Stimulated activated CD8-positive, alpha-beta memory T cell treated with anti-CD3 and anti-CD28 coated beads, Interleukin-7, amount 100 ng/mL, for 1 hour (primary cell): ENCODE results near the gene GLI3.

Experiments
- DNase-seq, 2 donors: peaks; one replicate each; pipeline ENCODE4 v3.0.0-alpha.2; 2020; ENCODE audit warnings: low read depth in 2 of 2

Gene GLI3

DNA sequence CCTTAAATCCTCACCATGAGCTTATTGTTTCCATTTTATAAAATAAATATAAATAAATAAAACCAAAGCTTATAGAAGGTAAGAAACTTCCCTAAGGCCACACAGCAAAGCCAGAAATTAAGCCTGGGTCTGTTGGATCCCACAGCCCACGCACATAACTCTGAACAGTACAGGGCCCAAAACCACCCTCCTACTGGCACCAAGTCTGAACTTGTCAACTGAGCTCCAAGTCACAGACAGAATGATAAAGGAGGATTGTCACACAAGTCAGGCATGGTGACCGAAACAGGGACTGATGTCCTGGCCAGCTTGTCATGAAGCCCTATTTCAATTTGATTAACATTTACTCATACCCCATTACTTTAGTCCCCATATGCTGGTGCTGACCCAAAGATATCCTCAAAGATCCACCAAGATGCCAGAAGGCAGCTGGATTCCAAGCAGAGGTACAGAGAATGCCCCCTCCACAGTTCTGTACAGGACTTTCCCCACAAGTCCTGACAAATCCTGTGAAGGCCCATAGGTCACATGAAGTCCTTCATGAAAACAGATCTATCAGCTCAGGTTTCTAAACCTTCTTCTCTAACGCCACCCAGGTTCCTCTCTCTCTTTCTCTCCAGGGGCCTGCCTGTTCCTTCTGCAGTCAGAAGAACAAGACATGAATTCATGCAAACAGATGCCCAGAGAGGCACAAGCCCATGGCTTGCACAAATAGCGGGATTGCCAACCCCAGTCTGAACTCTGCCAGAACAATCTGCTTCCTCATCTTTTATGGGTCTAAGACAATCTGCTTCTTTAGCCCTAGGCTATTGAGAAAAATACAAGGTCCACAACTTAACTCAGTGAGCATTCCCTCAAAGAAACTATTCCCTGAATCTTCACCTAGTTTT lies 60.9 kb downstream of the GLI3 start:
- no peak for DNase-seq

DNA sequence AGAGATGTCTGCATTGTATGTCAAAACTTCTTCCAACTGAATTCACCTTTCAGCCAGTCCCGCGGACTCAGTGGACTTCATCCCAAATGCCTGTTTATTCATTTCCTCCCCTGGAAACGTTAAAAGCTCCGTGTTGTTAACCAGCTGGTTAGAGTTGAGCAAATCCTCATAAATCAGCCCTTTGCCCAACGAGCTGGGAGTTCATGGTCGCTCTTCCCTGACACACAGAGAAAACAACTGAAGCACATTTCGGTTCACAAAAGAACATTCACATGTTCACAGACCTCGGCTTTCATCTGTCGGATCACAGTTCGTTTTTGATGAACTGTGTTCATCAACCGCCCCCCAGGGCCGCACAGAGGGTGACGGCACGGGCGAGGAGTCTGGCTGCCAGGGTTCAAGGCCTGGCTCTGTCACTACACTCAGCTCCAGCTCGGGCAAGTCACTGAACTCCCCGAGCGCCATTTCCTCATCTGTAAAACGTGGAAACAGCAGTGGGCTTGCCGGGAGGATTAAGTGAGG lies 62.6 kb downstream of the GLI3 start:
- DNase-seq, result no peak

DNA sequence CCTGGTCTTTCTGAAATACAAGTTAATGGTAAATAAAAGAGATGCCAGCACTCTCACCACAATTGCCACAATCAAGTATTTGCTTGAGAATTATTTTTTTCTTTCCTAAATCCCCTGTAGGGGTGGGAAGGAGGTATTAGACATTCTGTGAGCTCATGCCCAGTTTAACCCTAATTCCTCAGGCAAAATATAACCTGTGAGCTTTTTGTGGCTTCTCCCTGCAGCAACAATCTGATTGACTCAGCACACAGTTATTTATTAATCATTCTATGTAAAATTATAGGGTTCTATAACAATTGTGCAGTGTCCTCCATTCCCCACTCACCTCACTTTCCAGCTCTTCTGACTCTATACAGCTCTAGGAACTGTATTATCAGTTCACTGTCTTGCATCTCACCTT lies 66.3 kb downstream of the GLI3 start:
- DNase-seq, result no peak

DNA sequence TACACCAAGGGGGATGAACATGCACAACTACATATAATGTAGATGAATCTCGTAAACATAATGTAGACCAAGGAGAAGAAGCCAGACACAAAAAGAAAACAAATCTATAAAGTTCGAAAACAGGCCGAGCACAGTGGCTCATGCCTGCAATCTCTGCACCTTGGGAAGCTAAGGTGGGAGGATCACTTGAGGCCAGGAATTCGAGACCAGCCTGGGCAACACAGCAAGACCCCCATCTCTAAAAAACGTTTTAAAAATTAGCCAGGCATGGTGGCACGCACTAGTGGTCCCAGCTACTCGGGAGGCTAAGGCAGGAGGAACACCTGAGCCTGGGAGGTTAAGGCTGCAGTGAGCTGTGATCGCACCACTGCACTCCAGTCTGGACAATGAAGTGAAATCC lies 68.5 kb downstream of the GLI3 start:
- no peak for DNase-seq

DNA sequence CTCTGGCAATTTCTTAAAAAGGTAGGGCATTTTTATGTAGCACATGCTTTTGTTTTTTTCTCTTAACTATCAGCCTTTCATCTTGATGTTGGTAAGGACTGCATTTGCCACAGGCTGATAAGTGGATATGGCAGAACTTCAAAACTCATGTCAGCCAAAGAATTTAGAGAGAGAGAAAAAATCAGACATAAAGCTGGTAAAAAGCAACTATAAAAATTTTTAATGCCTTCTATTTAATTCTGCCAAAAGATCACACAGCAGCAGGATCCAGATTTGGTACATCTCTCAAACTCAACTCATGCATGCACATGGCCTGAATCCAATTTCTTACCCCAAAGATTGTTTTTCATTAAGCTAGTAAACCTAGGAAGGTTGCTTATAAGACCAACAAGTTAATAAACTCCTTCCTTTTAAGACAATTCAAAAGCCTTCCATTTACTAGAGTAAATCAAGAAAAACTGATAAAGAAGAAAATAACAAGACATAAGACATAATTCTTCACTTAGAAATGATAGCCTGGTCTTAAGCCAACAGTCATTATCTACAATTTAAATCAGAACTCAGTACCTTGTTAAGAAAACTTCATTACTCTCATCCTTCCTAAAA lies 69.3 kb downstream of the GLI3 start:
- no peak for DNase-seq

DNA sequence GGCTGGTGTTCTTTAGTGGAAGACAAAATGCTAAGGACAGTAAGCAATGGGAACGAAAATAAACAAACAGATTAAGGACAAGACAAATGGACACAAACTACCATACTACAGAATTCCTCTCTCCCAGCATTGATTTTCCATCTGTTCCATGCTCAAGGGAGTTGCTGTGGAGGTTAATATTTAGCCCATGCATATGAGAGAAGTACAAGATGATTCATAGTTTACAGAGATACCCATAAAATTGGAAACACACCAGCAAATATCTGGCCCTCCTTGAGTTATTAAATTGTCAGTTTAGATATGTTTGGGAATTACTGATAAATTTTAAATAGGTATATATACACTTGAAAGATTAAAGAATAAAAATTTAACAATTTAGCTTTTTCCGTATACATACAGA lies 69.8 kb downstream of the GLI3 start:
- DNase-seq, result no peak

DNA sequence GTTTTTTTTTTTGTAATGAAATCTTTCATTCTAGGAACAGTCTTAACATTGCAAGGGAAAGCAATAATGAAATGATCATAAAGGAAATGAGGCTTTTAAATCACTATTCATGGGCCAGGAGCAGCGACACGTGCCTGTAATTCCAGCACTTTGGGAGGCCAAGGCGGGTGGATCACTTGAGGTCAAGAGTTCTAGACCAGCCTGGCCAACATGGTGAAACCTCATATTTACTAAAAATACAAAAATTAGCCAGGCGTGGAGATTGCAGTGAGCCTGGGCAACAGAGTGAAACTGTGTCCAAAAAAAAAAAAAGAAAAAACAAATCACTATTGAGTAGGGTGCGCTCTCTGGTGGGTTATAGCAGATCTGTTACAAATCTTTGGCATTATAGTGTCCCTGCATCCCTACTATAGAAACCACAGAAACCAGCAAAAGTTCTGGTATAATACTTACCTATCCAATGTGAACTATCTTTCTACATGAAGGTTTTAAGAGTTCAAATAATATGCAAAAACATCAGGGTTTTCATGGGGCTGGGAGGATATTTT lies 72.1 kb downstream of the GLI3 start:
- DNase-seq, result no peak

DNA sequence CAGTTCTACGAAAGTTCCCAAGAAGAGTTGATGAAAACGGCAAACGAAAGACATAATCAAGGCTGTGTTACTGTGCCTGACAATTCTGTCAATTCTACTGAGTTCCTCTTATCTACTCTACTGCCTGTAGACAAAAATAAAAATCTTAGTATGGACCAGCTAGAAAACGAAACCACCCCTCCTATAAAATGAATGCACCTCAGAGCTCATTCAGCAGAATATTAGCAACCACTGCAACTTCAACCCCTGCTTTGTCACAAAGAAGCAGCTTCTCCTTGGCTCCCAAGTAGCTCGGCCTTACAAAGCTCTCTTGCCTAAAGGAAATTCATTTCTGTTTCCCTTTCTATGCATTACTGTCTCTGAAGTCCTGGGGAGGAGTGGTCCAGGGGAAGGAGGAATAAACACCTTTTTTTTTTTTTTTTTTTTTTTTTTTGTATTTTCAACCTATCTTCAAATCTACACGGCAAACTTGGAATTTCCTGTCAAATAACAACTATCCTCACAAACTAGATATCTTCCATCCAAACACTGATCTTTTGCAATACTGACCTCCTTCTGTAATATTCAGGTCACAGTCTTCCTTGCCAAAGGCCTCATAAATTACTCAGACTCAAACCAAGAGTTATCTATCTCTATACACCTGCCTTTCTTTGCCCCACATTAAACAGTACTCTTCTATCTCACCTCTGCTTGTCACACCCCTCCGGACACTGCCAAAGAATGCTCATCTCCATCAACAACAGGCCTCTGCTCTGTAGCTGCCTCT lies 74.3 kb downstream of the GLI3 start:
- no peak for DNase-seq

DNA sequence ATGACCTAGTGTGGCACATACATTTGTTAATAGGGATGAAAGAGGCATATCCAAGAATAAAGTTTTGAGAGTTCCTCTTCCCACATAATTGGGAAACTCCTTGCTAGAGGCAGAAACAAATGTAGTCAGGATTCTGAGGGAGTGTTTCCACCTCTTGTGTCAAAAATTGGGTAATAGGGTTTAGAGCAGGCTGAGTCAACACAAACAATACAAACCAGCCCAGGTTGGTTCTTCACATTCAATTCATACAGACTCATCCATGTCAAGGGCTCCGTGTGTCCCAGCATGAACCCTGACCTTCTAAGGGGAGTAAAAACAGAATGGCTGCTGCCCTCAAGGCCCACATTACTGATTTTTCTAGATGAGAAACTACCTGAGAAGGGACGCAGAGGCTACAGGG lies 75.3 kb downstream of the GLI3 start:
- no peak for DNase-seq

DNA sequence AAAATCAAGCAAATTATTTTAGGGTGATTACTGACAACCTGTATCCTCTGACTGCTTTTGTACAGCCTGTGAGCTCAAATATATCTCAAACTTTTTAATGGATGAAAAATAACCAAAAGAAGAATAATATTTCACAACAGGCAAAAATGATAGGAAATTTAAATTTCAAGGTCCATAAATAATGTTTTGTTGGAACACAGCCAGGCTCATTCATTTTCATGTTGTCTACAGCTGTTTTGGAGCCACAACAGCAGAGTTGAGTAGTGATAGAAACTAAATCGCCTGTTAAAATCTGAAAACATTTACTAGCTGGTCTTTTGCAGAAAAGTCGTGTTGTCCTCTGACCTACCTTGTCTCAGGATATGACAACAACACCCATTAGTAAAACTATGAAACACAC lies 75.9 kb downstream of the GLI3 start:
- no peak for DNase-seq

DNA sequence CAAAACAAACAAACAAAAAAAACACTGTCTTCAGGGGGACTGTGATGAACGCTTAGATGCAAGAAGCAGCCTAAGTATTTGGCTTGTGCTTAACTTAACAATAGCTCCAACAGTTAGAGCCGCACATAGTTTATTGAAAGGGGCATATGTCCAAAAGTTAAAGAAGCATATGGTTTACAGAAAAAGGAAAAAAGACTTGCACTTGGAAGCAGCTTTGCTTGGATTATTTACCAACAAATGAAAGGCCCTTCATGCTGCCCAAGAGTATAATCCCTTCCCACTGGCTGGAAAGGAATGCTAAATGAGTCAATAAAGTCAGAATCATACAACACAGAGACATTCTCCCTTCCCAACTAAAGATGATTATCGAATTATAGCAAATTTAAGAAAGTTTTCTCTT lies 77.9 kb downstream of the GLI3 start:
- no peak for DNase-seq

DNA sequence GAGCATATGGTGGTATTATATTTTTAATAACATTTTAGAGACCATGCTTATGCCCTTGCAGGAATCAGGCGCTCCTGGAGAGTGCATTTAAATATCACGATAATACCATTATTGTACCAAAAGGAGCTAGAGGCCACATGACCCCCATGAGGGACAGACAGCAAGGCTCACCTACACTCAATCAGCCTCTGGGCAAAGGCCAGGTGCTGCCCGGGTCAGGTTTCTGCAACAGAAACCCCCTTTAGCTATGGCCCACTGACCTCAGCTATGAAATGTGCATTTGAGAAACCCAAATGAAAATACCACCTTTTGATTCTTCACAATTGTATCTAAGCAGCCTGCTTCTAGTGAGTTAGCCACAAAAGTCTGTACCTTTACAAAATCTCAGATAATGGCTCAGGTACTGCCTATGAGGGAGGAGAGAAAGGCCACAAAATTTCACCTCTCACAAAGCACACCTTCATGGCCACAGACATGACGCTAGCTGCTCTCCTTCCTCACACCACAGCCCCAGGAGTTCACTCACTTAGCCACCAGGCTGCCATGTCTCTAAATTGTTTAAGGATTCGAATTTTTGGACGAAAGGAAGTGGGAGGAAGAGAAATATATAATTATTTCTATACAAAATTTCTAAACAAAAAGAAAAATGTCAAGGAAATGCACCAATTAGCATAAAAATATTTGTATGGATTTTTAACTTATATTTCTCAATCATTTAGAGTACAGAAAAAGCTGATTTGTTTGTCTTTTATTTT lies 79.9 kb downstream of the GLI3 start:
- no peak for DNase-seq

DNA sequence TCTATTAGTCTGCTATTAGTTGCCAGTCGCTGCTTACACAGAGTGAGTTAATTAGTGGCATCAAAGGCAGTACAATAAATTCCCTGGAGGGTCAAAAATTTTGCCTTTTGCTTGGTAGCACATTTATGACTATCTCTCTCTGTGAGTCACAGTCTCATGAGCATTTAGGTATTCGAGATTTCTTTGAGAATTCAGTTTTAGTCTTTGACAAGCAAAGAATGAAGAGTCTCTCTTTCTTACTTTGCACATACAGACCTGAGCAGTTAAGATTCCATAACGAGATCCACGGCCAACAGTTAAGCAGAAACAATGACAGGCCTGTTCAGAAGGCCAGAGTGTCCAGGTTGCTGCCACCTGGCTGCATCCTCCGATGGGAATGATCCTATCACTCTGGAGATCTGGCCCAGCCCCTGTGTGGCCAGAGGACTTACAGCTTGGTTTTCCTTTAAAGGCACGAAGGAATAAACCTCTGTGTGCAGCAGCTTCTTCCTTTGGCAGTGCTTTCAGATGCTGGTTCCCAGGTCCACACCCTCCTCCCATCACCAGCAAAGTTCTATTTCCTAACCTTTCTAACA lies 80.6 kb downstream of the GLI3 start:
- DNase-seq, result no peak

DNA sequence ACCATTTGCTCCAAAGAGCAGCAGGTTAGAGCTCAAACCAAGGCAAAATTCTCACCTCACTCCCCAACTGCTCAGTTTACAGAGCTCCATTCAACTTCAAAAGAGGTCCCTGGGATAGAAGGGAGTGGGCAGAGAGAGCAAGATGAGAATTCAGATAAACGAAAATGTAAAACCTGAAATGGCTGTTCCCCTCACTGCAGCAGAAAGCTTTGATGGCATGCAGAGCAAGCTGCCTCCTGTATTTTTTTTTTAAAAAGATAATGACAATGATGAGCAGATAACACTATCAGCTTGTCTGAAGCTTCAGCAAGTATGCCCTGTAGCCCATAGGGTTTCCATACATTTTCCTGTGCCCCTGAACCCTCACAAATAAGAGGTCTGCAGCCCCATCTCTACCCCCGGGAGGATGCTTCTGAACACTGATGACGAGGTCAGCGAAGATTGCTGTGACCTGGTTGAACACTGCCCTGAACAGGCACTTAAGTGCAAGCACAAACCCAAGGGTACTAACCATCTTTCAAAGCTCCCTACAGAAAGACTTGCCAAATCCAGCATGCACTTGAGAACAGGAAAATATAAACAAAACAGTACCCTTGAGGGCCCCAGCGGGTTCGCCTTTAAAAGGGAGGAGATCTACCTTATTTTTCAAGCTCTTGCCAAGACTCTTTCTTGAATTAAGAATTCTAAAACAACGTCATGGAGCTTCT lies 81.3 kb downstream of the GLI3 start:
- no peak for DNase-seq

DNA sequence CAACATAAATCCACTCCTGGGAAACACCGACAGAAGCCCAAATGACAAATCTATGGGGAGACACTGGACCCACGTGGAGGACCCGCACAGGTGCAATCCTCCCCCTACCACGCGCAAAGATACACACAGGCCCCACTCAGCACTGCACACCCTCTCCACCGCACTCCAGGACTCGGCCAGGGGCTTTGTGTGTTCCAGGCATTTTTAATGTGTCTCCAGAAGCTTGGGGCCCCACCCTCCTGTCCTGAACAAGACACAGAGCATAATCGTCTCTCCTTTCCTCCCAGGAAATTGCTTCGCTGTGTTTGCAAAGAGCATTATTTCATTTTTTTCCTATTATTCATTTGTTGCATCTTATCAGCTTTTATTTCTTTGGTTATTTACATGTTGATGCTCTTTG lies 82.8 kb downstream of the GLI3 start:
- DNase-seq, result no peak

DNA sequence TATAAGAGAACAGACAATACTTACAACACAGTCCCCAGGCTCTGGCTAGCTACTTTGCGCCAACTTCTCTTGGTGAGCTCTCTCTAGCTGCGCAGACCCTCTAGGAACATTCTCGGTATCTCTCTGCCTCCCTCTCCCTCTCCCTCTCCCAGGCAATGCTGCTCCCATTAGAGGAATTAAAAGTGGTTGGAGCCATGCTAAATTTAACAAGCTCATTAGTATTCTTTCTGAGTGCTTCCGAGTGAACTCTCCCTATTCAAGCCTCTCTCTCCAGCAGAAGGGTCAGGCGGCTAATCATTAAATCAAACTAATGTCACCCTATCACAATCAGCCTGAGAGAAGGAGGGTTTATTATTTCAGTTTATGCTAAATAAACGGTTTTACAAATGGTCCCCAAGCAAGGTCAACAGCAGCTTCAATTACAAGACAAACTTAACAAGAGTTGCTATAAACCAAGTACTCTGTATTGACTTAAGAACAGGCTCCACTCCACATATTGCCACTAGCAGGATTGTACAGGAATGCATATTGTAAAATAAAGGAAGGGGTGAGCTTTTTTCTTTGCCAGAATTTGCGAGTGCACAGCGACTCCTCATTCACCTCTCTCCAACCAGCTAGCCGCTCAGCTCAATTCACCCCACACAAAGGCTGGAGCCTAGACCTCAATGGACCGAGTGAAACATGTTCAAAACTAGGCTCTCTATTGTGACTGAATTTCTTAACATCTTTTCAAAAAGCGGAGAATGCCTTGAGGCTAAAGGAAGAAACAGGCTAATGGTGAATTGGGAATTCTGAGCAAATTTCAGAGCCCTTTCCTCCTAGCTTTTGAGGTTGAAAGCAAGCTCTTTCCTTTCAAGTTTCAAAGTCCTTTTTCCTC lies 84.4 kb downstream of the GLI3 start:
- DNase-seq, result no peak

DNA sequence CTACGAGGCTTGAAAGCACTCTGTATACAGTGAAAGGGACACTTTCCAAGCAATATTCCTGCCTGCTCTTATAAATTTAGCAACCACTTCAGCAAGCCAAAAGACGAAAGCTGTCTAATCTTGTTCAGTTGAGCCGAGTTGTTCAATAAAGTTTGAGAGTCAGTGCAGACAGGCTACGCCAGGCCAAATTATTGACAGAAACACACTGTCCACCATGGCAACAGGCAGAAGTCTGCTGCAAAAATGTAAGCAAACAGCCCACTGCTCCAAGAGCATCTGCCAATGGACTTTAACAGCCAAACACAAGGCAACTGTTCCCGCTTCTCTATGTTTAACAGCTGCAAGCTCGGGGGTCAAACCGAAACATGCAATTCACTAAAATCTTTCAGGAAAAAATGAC lies 85.7 kb downstream of the GLI3 start:
- no peak for DNase-seq

DNA sequence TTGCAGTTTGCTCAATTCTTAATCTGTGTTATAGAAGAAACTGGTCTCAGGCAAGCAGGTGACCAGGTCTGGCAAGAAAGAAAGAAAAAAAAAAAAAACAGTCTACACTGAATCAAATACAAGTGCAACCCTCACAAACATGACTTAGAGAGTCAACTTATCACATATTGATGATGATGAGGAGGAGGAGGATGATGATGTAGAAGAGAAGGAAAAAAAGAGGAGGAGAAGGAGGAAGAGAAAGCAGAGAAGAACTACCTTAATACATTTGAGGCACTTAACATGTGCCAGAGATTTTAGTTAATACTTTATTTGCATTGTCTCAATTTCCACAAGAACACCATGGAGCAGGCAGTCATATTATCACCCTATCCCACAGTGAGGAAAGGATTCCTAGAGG lies 91.5 kb downstream of the GLI3 start:
- no peak for DNase-seq

DNA sequence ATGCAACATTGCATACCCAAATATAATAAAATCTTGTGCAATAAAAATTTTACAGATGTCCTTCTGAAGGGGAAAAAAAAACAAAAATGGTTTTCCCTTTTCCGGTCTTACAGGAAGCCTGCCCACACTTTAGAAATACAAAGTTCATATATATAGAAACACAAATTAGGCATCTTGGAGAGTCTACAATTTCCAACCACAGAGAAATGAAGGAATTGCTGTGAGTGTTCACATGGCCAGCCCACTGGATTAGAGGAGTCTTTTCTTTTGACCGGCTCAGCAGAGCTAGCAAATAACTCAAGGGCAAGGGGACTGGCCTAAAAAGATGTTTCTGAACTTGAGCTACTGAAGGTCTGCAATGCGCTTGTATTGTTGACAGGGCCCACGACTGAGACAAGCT lies 92.4 kb downstream of the GLI3 start:
- no peak for DNase-seq
